ENCODE data around the gene ANKMY1. TPM values are rescaled to one million over a fixed set of nuclear protein-coding genes. Genes with fewer than 3 reads are reported as not detected.

Gene ANKMY1
- total and polyA plus RNA-seq, 2 of the 8 experiments (the other 6 are each of a cell fraction or from before 2014, with no cell fraction given) = 4.5 to 4.8 TPM

GRCh38 chr2:240554767-240555493, 2.9 kb downstream of the ANKMY1 start:
- Histone ChIP-seq H3K4me1 (replicated peaks in 1 of 4; ENCODE audit: control insufficient read depth in 3 of 4, insufficient read depth in 4 of 4, low read length in 3 of 4) (peaks cover 0 to 14% (median 9%) of the 10 kb centered on the region in 4 experiments; a peak in 5 of 7 replicates), H3K23me2 (ENCODE audit: low read depth, low read length) (peaks cover 4% of the 10 kb centered on the region; the same call in 1 of the 2 replicates), H2AK5ac (ENCODE audit: low read depth, low read length) (no peak overlapping the region)

More at GRCh38 chr2:240554767-240555493, 2.9 kb downstream of the ANKMY1 start:
- Histone ChIP-seq H3K14ac (ENCODE audit: insufficient read length) (no peak overlapping the region), H4K91ac (replicated peaks; ENCODE audit: insufficient read length, low read length) (no peak overlapping the region), H4K8ac (ENCODE audit: extremely low read depth, insufficient read depth, low read length) (0 out of 2 replicates have a peak overlapping the region, but pooled peaks have one; percentile 1), H4K20me1 (replicated peaks in 1 of 2; ENCODE audit: control insufficient read depth in 1 of 2, insufficient read depth in 2 of 2, low read length in 2 of 2) (peaks cover 0 to 4% of the 10 kb centered on the region in 2 experiments), H3K36me3 (ENCODE audit: control insufficient read depth in 2 of 4, insufficient read depth in 4 of 4, low read length in 3 of 4) (peaks cover 0 to 5% (median 3%) of the 10 kb centered on the region in 4 experiments; a peak in 2 of 8 replicates), H3K4me2 (ENCODE audit: insufficient read depth in 1 of 2, low read depth in 2 of 2, low read length in 2 of 2) (no peak overlapping the region), H3K4me3 (ENCODE audit: extremely low read depth in 1 of 4, insufficient read depth in 2 of 4, low read depth in 3 of 4, low read length in 4 of 4) (no peak overlapping the region), H3K27me3 (replicated peaks in 1 of 4; ENCODE audit: control insufficient read depth in 3 of 4, extremely low read depth in 1 of 4, insufficient read depth in 3 of 4, low read length in 3 of 4) (peaks cover 3 to 31% (median 22%) of the 10 kb centered on the region in 4 experiments), H3K27ac (ENCODE audit: low read depth, low read length) (no peak overlapping the region), H3K79me2 (ENCODE audit: control insufficient read depth in 1 of 2, insufficient read depth in 2 of 2, low read length in 2 of 2) (no peaks in the 10 kb centered on the region), H2BK12ac (ENCODE audit: low read depth, low read length) (no peak overlapping the region), H3K79me1 (ENCODE audit: low read depth, low read length) (0 out of 2 replicates have a peak, but pooled peaks cover 2% of the 10 kb centered on the region), H4K5ac (ENCODE audit: insufficient read length, low read depth, low read length) (no peak overlapping the region), H3K9me3 (ENCODE audit: insufficient read depth in 2 of 2, low read depth in 1 of 2, low read length in 1 of 2) (peaks cover 6 to 11% of the 10 kb centered on the region in 2 experiments; a peak in 2 of 4 replicates), H3K4ac (replicated peaks; ENCODE audit: insufficient read length, low read depth, low read length) (no peak overlapping the region), H3K9ac (replicated peaks in 1 of 4; ENCODE audit: extremely low read depth in 1 of 4, low read depth in 3 of 4, low read length in 3 of 4) (no peak overlapping the region), H3K23ac (ENCODE audit: insufficient read length) (no peak overlapping the region), H2BK20ac (ENCODE audit: low read length) (no peak overlapping the region), H2BK5ac (ENCODE audit: low read depth, low read length) (no peak overlapping the region), H2BK15ac (ENCODE audit: low read length) (no peak overlapping the region), H3K18ac (ENCODE audit: extremely low read depth, low read length) (no peak overlapping the region), H2BK120ac (replicated peaks; ENCODE audit: low read depth, low read length) (no peak overlapping the region), H2AFZ (ENCODE audit: low read length) (no peak overlapping the region), H3K56ac (replicated peaks; ENCODE audit: insufficient read length, low read depth, low read length) (no peak overlapping the region)
- DNase-seq (ENCODE audit: low read depth in 1 of 2, low spot score in 2 of 2) (no peak), FAIRE-seq (no peak)
- no peak for TF ChIP-seq CREB1 (IDR thresholded peaks at IDR 0.05)
- 87% methylated on average over 16 of the region's 17 CpGs; no CpG with 5 or more reads in 1 of the 2 experiments for WGBS, 2 experiments (ENCODE audit: extremely low coverage in 1 of 2, insufficient coverage in 1 of 2, insufficient read length in 1 of 2, insufficient replicate concordance in 2 of 2, low coverage in 1 of 2, low lambda C conversion rate in 2 of 2, missing lambda C conversion rate in 1 of 2)
- CTCF ChIA-PET (ENCODE audit: partially characterized antibody) = interaction anchor here (0.9 to 1.3 kb wide), 3 partner anchors 11 to 41 kb away, joined by 3 to 5 read pairs (median 3); no protein-coding TSS in a partner anchor
- POLR2A ChIA-PET (ENCODE audit: partially characterized antibody) = no interaction called here
